Ishikawa (cell line): Measurements from ENCODE around the gene DERA.

Source experiments
- CEBPB ChIP-seq: IDR thresholded peaks from 2 replicates; pipeline ENCODE4 v1.6.1; 2012
- CREB1 ChIP-seq: IDR thresholded peaks from 2 replicates; pipeline ENCODE4 v1.6.1; 2012; ENCODE audit warnings: low read depth
- EP300 ChIP-seq: IDR thresholded peaks from 2 replicates; pipeline ENCODE4 v1.6.1; 2012; ENCODE audit warnings: borderline replicate concordance
- FOXM1 ChIP-seq: IDR thresholded peaks from 2 replicates; pipeline ENCODE4 v1.6.1; 2012; ENCODE audit warnings: low read depth, borderline replicate concordance
- NFIC ChIP-seq: IDR thresholded peaks from 2 replicates; pipeline ENCODE4 v1.6.1; 2012
- RAD21 ChIP-seq: IDR thresholded peaks from 2 replicates; pipeline ENCODE4 v1.6.1; 2012; ENCODE audit warnings: low read depth
- TAF1 ChIP-seq: IDR thresholded peaks from 2 replicates; pipeline ENCODE4 v1.6.1; 2012; ENCODE audit warnings: low read depth, mild to moderate bottlenecking
- TCF12 ChIP-seq: IDR thresholded peaks from 2 replicates; pipeline ENCODE4 v1.6.1; 2012; ENCODE audit warnings: low read depth
- TEAD4 ChIP-seq: IDR thresholded peaks from 2 replicates; pipeline ENCODE4 v1.6.1; 2012
- USF1 ChIP-seq: IDR thresholded peaks from 2 replicates; pipeline ENCODE4 v1.6.1; 2012
- YY1 ChIP-seq: IDR thresholded peaks from 2 replicates; pipeline ENCODE4 v1.6.1; 2012; ENCODE audit warnings: low read depth
- ZBTB7A ChIP-seq: IDR thresholded peaks from 2 replicates; pipeline ENCODE4 v1.6.1; 2012; ENCODE audit warnings: low read depth
- TF ChIP-seq, protein P1 (sequence below): IDR thresholded peaks from 2 replicates; pipeline ENCODE4 v1.6.1; 2012
- TF ChIP-seq, protein P2 (sequence below): IDR thresholded peaks from 2 replicates; pipeline ENCODE4 v1.6.1; 2012; ENCODE audit warnings: low read depth, mild to moderate bottlenecking

- TF ChIP-seq EP300 (no peak), TAF1 (no peak), TEAD4 (no peak), ZBTB7A (no peak), RAD21 (no peak), CEBPB (no peak), USF1 (no peak), NFIC (no peak), YY1 (no peak), CREB1 (no peak), TCF12 (no peak), FOXM1 (no peak)
- TF ChIP-seq, protein P1, sequence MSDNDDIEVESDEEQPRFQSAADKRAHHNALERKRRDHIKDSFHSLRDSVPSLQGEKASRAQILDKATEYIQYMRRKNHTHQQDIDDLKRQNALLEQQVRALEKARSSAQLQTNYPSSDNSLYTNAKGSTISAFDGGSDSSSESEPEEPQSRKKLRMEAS, result no peak
- TF ChIP-seq, protein P2, sequence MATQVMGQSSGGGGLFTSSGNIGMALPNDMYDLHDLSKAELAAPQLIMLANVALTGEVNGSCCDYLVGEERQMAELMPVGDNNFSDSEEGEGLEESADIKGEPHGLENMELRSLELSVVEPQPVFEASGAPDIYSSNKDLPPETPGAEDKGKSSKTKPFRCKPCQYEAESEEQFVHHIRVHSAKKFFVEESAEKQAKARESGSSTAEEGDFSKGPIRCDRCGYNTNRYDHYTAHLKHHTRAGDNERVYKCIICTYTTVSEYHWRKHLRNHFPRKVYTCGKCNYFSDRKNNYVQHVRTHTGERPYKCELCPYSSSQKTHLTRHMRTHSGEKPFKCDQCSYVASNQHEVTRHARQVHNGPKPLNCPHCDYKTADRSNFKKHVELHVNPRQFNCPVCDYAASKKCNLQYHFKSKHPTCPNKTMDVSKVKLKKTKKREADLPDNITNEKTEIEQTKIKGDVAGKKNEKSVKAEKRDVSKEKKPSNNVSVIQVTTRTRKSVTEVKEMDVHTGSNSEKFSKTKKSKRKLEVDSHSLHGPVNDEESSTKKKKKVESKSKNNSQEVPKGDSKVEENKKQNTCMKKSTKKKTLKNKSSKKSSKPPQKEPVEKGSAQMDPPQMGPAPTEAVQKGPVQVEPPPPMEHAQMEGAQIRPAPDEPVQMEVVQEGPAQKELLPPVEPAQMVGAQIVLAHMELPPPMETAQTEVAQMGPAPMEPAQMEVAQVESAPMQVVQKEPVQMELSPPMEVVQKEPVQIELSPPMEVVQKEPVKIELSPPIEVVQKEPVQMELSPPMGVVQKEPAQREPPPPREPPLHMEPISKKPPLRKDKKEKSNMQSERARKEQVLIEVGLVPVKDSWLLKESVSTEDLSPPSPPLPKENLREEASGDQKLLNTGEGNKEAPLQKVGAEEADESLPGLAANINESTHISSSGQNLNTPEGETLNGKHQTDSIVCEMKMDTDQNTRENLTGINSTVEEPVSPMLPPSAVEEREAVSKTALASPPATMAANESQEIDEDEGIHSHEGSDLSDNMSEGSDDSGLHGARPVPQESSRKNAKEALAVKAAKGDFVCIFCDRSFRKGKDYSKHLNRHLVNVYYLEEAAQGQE, result no peak
Observed at GRCh38 chr12:15932327-15932726, 21.2 kb downstream of the DERA start.
